Upper lobe of left lung (tissue), 4 donors: ENCODE results near the gene CROCC.

Experiments
- POLR2A ChIP-seq, 4 donors: fragments of 450-650 bp; IDR thresholded peaks; one replicate each; pipeline ENCODE4 v1.5.1; 2016 to 2017; ENCODE audit warnings: antibody characterized with exemption in 4 of 4, mild to moderate bottlenecking in 2 of 4
- POLR2AphosphoS5 ChIP-seq, 2 donors: sonication (generic); formaldehyde crosslinking; IDR thresholded peaks; one replicate each; pipeline ENCODE4 v1.5.1; 2017; ENCODE audit warnings: antibody characterized with exemption in 2 of 2
- TF ChIP-seq, protein P1 (sequence below), 6 experiments: fragments of 450-650 bp in 4 of 6; fragments of 200-600 bp in 2 of 6; sonication (generic) in 2 of 6; IDR thresholded peaks; one replicate each; pipeline ENCODE4 v1.5.1; 2016 to 2019; ENCODE audit warnings: antibody characterized with exemption in 6 of 6

DNA sequence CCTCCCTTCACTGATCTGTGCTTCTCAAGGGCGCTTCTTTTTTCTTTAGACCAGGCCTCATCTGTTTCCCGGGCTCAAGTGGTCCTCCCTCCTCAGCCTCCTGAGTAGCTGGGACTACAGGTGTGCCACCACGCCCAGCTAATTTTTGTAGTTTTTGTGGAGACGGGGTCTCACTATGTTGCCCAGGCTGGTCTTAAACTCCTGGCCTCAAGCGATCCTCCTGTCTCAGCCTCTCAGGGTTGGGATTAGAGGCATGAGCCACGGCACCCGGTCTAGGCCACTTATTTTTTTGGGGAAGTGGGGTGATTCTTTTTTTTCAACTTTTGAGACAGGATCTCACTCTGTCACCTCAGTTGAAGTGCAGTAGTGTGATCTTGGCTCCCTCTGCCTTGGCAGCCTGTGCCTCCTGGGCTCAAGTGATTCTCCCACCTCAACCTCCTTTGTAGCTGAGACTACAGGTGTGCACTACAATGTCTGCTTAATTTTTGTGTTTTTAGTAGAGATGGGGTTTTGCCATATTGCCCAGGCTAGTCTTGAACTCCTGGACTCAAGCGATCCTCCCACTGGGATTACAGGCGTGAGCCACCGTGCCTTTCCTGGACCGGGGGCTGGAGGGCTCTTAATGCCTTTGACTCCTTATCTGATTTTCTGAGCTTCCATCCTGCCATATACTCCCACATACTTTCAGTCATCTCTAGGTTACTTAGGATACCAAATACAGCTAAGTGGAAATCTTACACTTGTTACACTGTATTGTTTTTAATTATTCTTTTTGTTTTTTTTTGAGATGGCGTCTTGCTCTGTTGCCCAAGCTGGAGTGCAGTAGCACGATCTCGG, 39.8 kb downstream of the CROCC start:
- TF ChIP-seq, protein P1, sequence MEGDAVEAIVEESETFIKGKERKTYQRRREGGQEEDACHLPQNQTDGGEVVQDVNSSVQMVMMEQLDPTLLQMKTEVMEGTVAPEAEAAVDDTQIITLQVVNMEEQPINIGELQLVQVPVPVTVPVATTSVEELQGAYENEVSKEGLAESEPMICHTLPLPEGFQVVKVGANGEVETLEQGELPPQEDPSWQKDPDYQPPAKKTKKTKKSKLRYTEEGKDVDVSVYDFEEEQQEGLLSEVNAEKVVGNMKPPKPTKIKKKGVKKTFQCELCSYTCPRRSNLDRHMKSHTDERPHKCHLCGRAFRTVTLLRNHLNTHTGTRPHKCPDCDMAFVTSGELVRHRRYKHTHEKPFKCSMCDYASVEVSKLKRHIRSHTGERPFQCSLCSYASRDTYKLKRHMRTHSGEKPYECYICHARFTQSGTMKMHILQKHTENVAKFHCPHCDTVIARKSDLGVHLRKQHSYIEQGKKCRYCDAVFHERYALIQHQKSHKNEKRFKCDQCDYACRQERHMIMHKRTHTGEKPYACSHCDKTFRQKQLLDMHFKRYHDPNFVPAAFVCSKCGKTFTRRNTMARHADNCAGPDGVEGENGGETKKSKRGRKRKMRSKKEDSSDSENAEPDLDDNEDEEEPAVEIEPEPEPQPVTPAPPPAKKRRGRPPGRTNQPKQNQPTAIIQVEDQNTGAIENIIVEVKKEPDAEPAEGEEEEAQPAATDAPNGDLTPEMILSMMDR (IDR thresholded peaks at IDR 0.05): no peak
- TF ChIP-seq POLR2A (IDR thresholded peaks at IDR 0.05): no peak
- TF ChIP-seq POLR2AphosphoS5 (IDR thresholded peaks at IDR 0.05): no peak
